Spinal cord (tissue), 10 donors: Measurements from ENCODE around the gene PEF1. TPM values are rescaled to one million over a fixed set of nuclear protein-coding genes. Genes with fewer than 3 reads are reported as not detected.

Experiments
- DNase-seq, 6 donors: peaks; one replicate each; pipeline versions ENCODE4 v3.0.0 to v3.0.0-alpha.2; 2013 to 2015; ENCODE audit warnings: low spot score in 6 of 6, low read depth in 4 of 6
- H3K27ac ChIP-seq: one replicate; pipeline ENCODE4 v1.5.1; 2013; ENCODE audit warnings: low read depth, low read length, control low read depth
- H3K27me3 ChIP-seq: one replicate; pipeline ENCODE4 v1.6.1; 2013; ENCODE audit warnings: low read length; ENCODE audit not compliant: control insufficient read depth, insufficient read depth
- H3K36me3 ChIP-seq: one replicate; pipeline ENCODE4 v1.6.1; 2013; ENCODE audit warnings: low read length; ENCODE audit not compliant: control insufficient read depth, insufficient read depth
- H3K4me1 ChIP-seq: one replicate; pipeline ENCODE4 v1.6.1; 2013; ENCODE audit warnings: low read length; ENCODE audit not compliant: control insufficient read depth, insufficient read depth
- H3K4me3 ChIP-seq: one replicate; pipeline ENCODE4 v1.5.1; 2013; ENCODE audit warnings: low read depth, low read length, control low read depth
- H3K9me3 ChIP-seq: one replicate; pipeline ENCODE4 v1.6.1; 2013; ENCODE audit warnings: low read length; ENCODE audit not compliant: control insufficient read depth, insufficient read depth
- WGBS: methylation state at CpG from one replicate; pipeline ENCODE4 v1.1.5; 2013; ENCODE audit warnings: missing lambda C conversion rate; ENCODE audit not compliant: insufficient coverage; 5-methylcytosine and 5-hydroxymethylcytosine counted together
- polyA plus RNA-seq, 2 donors: library from polyadenylated mRNA; unstranded; fragments of 120-200 nt; gene quantifications; one replicate each; pipeline ENCODE4 v1.2.1, GENCODE V29; 2013; ENCODE audit not compliant: insufficient read length in 2 of 2
- total RNA-seq, 2 donors: library from RNA; depleted of rRNA in 1 of 2; stranded (reverse); fragments of 120-200 nt in 1 of 2; fragments of >200 nt in 1 of 2; gene quantifications; one replicate each; pipeline versions ENCODE4 v1.2.3 to v1.2.4, GENCODE V29; 2013 to 2014
- donor health status: healthy.

The PEF1 gene
- total and polyA plus RNA-seq, 4 donors = 66.1 to 78.2 (median 77.7) TPM

DNA sequence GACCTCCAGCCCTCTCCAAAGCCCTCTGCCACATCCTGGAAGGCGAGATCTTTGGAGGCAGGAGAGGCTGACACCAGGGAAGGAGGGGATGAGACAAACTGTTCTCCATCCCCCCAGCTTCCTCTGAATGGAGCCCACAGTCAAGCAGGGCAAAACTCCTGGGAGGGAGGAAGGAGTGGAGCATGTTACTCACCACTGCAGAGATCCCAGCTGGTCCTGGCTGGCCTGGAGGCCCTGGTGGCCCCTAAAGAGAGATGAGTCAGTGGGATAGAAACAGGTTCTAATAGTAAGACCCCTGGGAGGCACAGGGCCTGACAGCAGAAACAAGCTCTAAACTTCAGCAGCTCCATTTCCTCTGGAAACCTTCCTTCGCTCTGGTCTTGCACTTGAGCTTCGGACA, 14.0 kb upstream of the PEF1 start:
- no peaks in the 10 kb centered on the region for H3K27me3 ChIP-seq
- H3K4me3 ChIP-seq = no peak overlapping the region
- no CpG with 5 or more reads among the region's 3 CpGs for WGBS
- no peak overlapping the region for H3K27ac ChIP-seq
- H3K9me3 ChIP-seq = no peaks in the 10 kb centered on the region
- H3K36me3 ChIP-seq = peaks cover 59% of the 10 kb centered on the region
- H3K4me1 ChIP-seq = peaks cover 12% of the 10 kb centered on the region
- DNase-seq = no peak

DNA sequence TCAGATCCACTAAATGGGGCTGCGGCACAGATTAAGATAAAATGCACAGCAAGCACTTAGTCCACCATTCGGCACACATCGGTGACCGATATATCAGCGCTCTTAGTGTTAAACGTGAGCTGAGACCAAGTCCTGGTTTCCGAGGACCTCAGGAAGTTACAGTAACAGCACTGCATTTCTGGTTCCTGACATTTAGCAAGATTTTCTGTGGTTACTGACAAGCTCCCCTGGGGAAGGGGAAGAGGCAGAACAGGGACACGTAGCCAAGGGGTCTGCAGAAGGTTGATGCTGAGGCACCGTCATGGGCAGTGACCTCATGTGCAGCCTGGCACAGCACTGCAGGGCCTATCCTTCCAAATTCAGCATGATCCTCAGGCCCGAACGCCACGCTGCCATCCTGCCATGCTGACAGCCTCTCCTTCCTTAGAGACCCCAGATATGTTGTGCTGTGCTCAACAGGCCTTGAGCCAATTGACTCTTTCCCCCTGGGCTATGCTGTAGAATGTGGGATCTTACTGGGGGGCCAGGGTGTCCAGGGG, 13.4 kb upstream of the PEF1 start:
- H3K27ac ChIP-seq = no peak overlapping the region
- DNase-seq = no peak
- H3K4me3 ChIP-seq = no peak overlapping the region
- H3K4me1 ChIP-seq = peaks cover 12% of the 10 kb centered on the region
- H3K36me3 ChIP-seq = peaks cover 61% of the 10 kb centered on the region
- H3K27me3 ChIP-seq = no peaks in the 10 kb centered on the region
- WGBS = 88% methylated on average over 9 of the region's 12 CpGs
- no peaks in the 10 kb centered on the region for H3K9me3 ChIP-seq

DNA sequence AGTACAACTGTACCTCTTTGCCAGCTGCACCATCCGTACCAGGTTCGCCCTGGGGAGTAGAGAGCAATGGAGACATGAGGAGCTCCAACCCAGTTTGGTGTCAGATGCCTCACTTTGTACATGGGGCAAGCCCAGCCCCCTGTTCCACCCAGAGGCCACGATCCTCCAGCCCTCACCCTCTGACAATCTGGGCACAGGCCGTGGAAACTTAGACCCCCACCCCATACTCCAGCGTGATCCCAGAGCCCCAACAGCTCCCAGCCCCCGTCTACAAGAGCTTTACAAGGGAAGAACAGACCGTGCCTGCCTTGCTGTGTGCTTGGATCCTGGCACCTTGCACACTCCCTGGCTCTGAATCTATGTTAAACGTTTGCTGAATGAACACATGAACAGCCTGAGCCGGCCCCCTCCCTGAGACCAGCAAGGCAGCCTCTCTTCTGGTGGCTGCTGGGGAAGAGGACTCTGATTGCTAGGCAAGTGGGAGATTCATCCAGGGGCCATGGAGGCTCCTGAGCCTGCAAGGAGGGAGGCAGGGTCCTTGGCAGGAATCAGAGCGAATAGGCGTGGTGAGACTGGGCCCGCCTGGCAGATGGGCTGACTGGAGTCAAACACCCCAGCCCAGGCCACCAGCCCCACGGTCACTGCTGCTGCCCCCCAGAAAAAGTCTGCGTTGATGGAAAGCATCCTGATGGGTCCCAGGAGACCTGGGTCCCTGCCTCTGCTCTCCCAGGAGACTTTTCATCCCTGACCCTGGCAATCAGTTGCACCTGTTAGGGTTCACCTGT, 12.5 kb upstream of the PEF1 start:
- Histone ChIP-seq H3K27ac (no peak overlapping the region), H3K27me3 (no peaks in the 10 kb centered on the region), H3K4me3 (no peak overlapping the region), H3K36me3 (peaks cover 55% of the 10 kb centered on the region), H3K9me3 (no peaks in the 10 kb centered on the region), H3K4me1 (peaks cover 12% of the 10 kb centered on the region)
- peak in 1 of 6 donors; percentile 66 for DNase-seq
- 87% methylated on average over 14 of the region's 14 CpGs for WGBS

GRCh38 chr1:31655756-31656155, 11.1 kb upstream of the PEF1 start:
- WGBS = 40% methylated on average over 1 of the region's 4 CpGs
- Histone ChIP-seq H3K36me3 (peaks cover 49% of the 10 kb centered on the region), H3K4me1 (peaks cover 12% of the 10 kb centered on the region)

DNA sequence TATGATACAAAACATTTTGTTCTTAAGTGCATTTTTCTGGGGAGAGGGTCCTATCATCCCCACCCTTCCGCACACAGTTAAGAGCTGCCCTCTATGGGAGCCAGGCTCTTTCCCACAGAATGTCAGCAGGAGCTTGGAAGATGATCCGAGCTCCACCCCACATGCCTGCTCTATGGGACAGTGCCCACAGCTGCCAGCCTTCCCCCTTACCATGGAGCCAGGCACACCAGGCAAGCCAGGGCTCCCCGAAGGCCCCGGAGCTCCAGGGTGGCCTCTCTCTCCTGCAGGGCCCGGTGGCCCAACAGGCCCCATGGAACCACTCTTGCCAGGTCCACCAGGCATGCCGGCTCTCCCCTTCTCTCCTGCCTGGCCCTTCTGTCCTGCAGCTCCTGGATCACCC, 10.4 kb upstream of the PEF1 start:
- Histone ChIP-seq H3K9me3 (no peaks in the 10 kb centered on the region), H3K4me1 (peaks cover 12% of the 10 kb centered on the region), H3K27me3 (no peaks in the 10 kb centered on the region), H3K27ac (no peak overlapping the region), H3K4me3 (no peak overlapping the region), H3K36me3 (peaks cover 46% of the 10 kb centered on the region)
- DNase-seq = no peak
- 84% methylated on average over 6 of the region's 6 CpGs for WGBS

More at GRCh38 chr1:31655756-31656155, 11.1 kb upstream of the PEF1 start:
- H3K27ac ChIP-seq = no peak overlapping the region
- H3K27me3 ChIP-seq = no peaks in the 10 kb centered on the region
- H3K9me3 ChIP-seq = no peaks in the 10 kb centered on the region
- no peak for DNase-seq
- no peak overlapping the region for H3K4me3 ChIP-seq

DNA sequence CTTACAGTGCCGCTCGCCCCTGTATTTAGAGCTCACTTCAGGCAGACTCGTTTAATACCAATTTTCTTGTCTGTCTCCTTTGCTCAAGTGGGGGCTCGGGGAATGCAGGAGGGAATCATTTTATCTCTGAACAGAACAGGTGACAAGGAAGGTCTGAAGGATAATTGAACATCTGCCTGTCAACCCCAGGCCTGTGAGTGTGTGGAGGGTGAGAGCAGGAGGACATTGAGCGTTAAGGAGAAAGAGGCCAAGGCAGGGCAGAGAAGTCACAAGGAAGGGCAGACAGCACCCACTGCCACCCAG, 9.7 kb upstream of the PEF1 start:
- no peak for DNase-seq
- no peak overlapping the region for H3K4me3 ChIP-seq
- no peak overlapping the region for H3K27ac ChIP-seq
- 89% methylated on average over 5 of the region's 5 CpGs for WGBS
- H3K27me3 ChIP-seq = no peaks in the 10 kb centered on the region
- H3K9me3 ChIP-seq = no peaks in the 10 kb centered on the region
- H3K36me3 ChIP-seq = peaks cover 46% of the 10 kb centered on the region
- H3K4me1 ChIP-seq = peaks cover 10% of the 10 kb centered on the region

DNA sequence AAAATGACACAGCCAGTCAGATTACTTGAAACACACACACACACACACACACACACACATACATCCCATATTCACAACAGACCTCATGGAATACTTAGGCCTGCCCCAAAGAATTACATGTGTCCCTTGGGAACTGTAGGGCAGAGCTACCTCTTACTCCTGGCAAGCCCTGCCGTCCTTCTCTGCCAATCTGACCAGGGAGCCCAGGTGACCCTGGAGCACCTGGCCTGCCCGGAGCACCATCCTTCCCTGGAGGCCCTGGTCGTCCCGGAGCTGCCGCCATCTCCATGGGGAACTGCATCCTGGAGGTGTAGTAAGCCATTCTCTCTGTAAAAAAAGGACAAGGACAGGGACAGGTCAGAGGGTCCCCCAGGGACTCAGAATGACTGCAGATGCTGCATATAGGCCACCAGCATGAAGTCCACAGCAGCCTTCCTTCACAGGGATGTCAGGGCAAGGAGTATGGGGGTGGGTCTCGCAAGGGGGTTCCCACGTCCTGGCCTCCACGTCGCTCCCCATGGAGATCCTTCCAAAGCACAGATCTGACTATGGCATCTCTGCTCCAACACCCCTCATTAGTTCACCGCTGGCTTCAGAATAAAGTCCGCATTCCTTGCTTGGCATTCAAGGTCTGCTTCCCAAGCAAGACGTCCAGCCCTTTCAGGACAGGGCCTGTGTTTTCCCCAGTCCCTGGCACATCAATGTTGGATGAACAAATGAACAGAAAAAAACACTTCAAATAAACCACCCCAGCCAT, 9.2 kb upstream of the PEF1 start:
- peaks cover 6% of the 10 kb centered on the region for H3K4me1 ChIP-seq
- peaks cover 41% of the 10 kb centered on the region for H3K36me3 ChIP-seq
- H3K27ac ChIP-seq = no peak overlapping the region
- no peak for DNase-seq
- no peaks in the 10 kb centered on the region for H3K27me3 ChIP-seq
- 90% methylated on average over 12 of the region's 12 CpGs for WGBS
- no peak overlapping the region for H3K4me3 ChIP-seq
- no peaks in the 10 kb centered on the region for H3K9me3 ChIP-seq

- Histone ChIP-seq H3K27me3 (no peaks in the 10 kb centered on the region), H3K9me3 (no peaks in the 10 kb centered on the region), H3K4me1 (peaks cover 3% of the 10 kb centered on the region), H3K36me3 (peaks cover 32% of the 10 kb centered on the region), H3K27ac (no peak overlapping the region), H3K4me3 (no peak overlapping the region)
- 77% methylated on average over 2 of the region's 4 CpGs for WGBS
- no peak for DNase-seq
These were observed 8.3 kb upstream of the PEF1 start for GRCh38 chr1:31652891-31653499.

GRCh38 chr1:31651766-31652165, 7.1 kb upstream of the PEF1 start:
- H3K4me1 ChIP-seq = peaks cover 3% of the 10 kb centered on the region
- no peak for DNase-seq
- peaks cover 22% of the 10 kb centered on the region for H3K36me3 ChIP-seq
- H3K27me3 ChIP-seq = no peaks in the 10 kb centered on the region
- H3K4me3 ChIP-seq = no peak overlapping the region
- WGBS = 75% methylated on average over 6 of the region's 6 CpGs
- H3K27ac ChIP-seq = no peak overlapping the region
- no peaks in the 10 kb centered on the region for H3K9me3 ChIP-seq
